RPMI8226 (cell line): ENCODE measurements around the gene NNAT.

Experiments
- DNase-seq: peaks from one replicate; pipeline ENCODE4 v3.0.0-alpha.2; 2015

NNAT gene

GRCh38 chr20:37567671-37568588, 46.9 kb downstream of the NNAT start:
- DNase-seq = no peak

GRCh38 chr20:37570419-37570818, 49.4 kb downstream of the NNAT start:
- DNase-seq = no peak

- DNase-seq = no peak
These were observed 50.0 kb downstream of the NNAT start for GRCh38 chr20:37571033-37571432.
